Measurements from ENCODE around the gene NFU1.

NFU1 gene

GRCh38 chr2:69459936-69460335, 22.7 kb upstream of the NFU1 start:
- Histone ChIP-seq H3K9me3 (ENCODE audit: insufficient read depth, low read length) (no peaks in the 10 kb centered on the region), H2AFZ (ENCODE audit: low read depth, low read length) (no peak overlapping the region), H3K4me2 (ENCODE audit: low read length) (no peak overlapping the region), H3K9ac (ENCODE audit: low read length) (no peak overlapping the region), H3K4me3 (ENCODE audit: low read length) (no peak overlapping the region), H3K79me2 (ENCODE audit: low read length) (no peaks in the 10 kb centered on the region), H4K20me1 (ENCODE audit: insufficient read depth, low read length) (no peaks in the 10 kb centered on the region), H3K27me3 (ENCODE audit: low read depth, low read length) (no peaks in the 10 kb centered on the region), H3K27ac (ENCODE audit: low read length) (no peak overlapping the region), H3K4me1 (ENCODE audit: low read length) (peaks cover 28% of the 10 kb centered on the region), H3K36me3 (replicated peaks; ENCODE audit: low read depth, low read length) (no peaks in the 10 kb centered on the region)
- TF ChIP-seq CTCF (IDR thresholded peaks at IDR 0.05; ENCODE audit: low read depth, low read length) = no peak
- TF ChIP-seq EZH2phosphoT487 (IDR thresholded peaks at IDR 0.05; ENCODE audit: low read depth) = no peak

GRCh38 chr2:69456950-69457445, 19.8 kb upstream of the NFU1 start:
- H3K27ac ChIP-seq (ENCODE audit: low read length) = peak overlapping the region; percentile 15; the same call in 1 of the 2 replicates
- H3K79me2 ChIP-seq (ENCODE audit: low read length) = no peaks in the 10 kb centered on the region
- no peak overlapping the region for H2AFZ ChIP-seq (ENCODE audit: low read depth, low read length)
- peaks cover 48% of the 10 kb centered on the region for H3K4me1 ChIP-seq (ENCODE audit: low read length)
- no peaks in the 10 kb centered on the region for H3K27me3 ChIP-seq (ENCODE audit: low read depth, low read length)
- H4K20me1 ChIP-seq (ENCODE audit: insufficient read depth, low read length) = no peaks in the 10 kb centered on the region
- peak overlapping the region; percentile 65 for H3K4me2 ChIP-seq (ENCODE audit: low read length)
- H3K9ac ChIP-seq (ENCODE audit: low read length) = no peak overlapping the region
- TF ChIP-seq CTCF (IDR thresholded peaks at IDR 0.05; ENCODE audit: low read depth, low read length) = no peak
- TF ChIP-seq EZH2phosphoT487 (IDR thresholded peaks at IDR 0.05; ENCODE audit: low read depth) = no peak
- no peaks in the 10 kb centered on the region for H3K9me3 ChIP-seq (ENCODE audit: insufficient read depth, low read length)
- H3K4me3 ChIP-seq (ENCODE audit: low read length) = no peak overlapping the region
- no peaks in the 10 kb centered on the region for H3K36me3 ChIP-seq (replicated peaks; ENCODE audit: low read depth, low read length)

- no peak overlapping the region for H3K4me3 ChIP-seq (ENCODE audit: low read length)
- H3K27ac ChIP-seq (ENCODE audit: low read length) = no peak overlapping the region
- H3K4me1 ChIP-seq (ENCODE audit: low read length) = peaks cover 48% of the 10 kb centered on the region
- no peaks in the 10 kb centered on the region for H3K27me3 ChIP-seq (ENCODE audit: low read depth, low read length)
- no peaks in the 10 kb centered on the region for H3K36me3 ChIP-seq (replicated peaks; ENCODE audit: low read depth, low read length)
- H3K79me2 ChIP-seq (ENCODE audit: low read length) = no peaks in the 10 kb centered on the region
- no peaks in the 10 kb centered on the region for H3K9me3 ChIP-seq (ENCODE audit: insufficient read depth, low read length)
- H4K20me1 ChIP-seq (ENCODE audit: insufficient read depth, low read length) = no peaks in the 10 kb centered on the region
- no peak overlapping the region for H2AFZ ChIP-seq (ENCODE audit: low read depth, low read length)
- no peak overlapping the region for H3K9ac ChIP-seq (ENCODE audit: low read length)
- TF ChIP-seq CTCF (IDR thresholded peaks at IDR 0.05; ENCODE audit: low read depth, low read length) (no peak), EZH2phosphoT487 (IDR thresholded peaks at IDR 0.05; ENCODE audit: low read depth) (no peak)
- H3K4me2 ChIP-seq (ENCODE audit: low read length) = no peak overlapping the region
Measured at GRCh38 chr2:69456154-69456553, 18.9 kb upstream of the NFU1 start.

- no peaks in the 10 kb centered on the region for H3K9me3 ChIP-seq (ENCODE audit: insufficient read depth, low read length)
- no peaks in the 10 kb centered on the region for H3K79me2 ChIP-seq (ENCODE audit: low read length)
- H3K9ac ChIP-seq (ENCODE audit: low read length) = no peak overlapping the region
- TF ChIP-seq EZH2phosphoT487 (IDR thresholded peaks at IDR 0.05; ENCODE audit: low read depth) = no peak
- H3K36me3 ChIP-seq (replicated peaks; ENCODE audit: low read depth, low read length) = no peaks in the 10 kb centered on the region
- H3K27me3 ChIP-seq (ENCODE audit: low read depth, low read length) = 0 out of 2 replicates have a peak, but pooled peaks cover 2% of the 10 kb centered on the region
- H2AFZ ChIP-seq (ENCODE audit: low read depth, low read length) = no peak overlapping the region
- no peak overlapping the region for H3K4me2 ChIP-seq (ENCODE audit: low read length)
- H4K20me1 ChIP-seq (ENCODE audit: insufficient read depth, low read length) = no peaks in the 10 kb centered on the region
- no peak overlapping the region for H3K27ac ChIP-seq (ENCODE audit: low read length)
- peaks cover 48% of the 10 kb centered on the region for H3K4me1 ChIP-seq (ENCODE audit: low read length)
- H3K4me3 ChIP-seq (ENCODE audit: low read length) = no peak overlapping the region
Measured at GRCh38 chr2:69454976-69455375, 17.7 kb upstream of the NFU1 start.

Measured in OCI-LY3 (cell line).